ENCODE measurements around the gene DNAJC30.

DNA sequence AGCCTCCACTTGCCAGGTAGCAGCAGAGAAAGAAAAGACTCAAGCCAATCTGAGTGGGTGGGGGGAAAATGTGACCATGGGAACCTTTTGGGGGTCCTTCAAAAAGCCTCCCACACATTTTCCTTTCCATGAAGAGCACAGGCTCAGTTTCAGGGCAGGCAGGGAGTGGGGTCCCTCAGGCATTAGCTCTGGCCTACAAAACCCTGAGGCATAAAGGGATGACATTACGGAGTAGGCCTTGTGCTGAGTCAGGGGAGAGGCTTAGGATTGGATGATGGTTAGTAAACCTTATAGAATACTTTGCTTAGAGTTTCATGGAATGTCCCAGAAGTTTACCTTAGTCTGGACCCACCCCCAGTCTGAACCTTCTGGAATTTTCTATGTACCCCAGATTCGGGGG lies 3.5 kb downstream of the DNAJC30 start:
- TF ChIP-seq, protein P1, sequence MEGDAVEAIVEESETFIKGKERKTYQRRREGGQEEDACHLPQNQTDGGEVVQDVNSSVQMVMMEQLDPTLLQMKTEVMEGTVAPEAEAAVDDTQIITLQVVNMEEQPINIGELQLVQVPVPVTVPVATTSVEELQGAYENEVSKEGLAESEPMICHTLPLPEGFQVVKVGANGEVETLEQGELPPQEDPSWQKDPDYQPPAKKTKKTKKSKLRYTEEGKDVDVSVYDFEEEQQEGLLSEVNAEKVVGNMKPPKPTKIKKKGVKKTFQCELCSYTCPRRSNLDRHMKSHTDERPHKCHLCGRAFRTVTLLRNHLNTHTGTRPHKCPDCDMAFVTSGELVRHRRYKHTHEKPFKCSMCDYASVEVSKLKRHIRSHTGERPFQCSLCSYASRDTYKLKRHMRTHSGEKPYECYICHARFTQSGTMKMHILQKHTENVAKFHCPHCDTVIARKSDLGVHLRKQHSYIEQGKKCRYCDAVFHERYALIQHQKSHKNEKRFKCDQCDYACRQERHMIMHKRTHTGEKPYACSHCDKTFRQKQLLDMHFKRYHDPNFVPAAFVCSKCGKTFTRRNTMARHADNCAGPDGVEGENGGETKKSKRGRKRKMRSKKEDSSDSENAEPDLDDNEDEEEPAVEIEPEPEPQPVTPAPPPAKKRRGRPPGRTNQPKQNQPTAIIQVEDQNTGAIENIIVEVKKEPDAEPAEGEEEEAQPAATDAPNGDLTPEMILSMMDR (IDR thresholded peaks at IDR 0.05), result no peak
- TF ChIP-seq YY1 (IDR thresholded peaks at IDR 0.05; ENCODE audit: low read depth) (no peak), POLR2AphosphoS5 (IDR thresholded peaks at IDR 0.05; ENCODE audit: low read depth, low read length) (no peak), MXI1 (IDR thresholded peaks at IDR 0.05; ENCODE audit: low read depth, low read length) (no peak), RAD21 (IDR thresholded peaks at IDR 0.05; ENCODE audit: low read length) (no peak), FOSL2 (IDR thresholded peaks at IDR 0.05; ENCODE audit: borderline replicate concordance, low read depth) (no peak), TAF1 (IDR thresholded peaks at IDR 0.05; ENCODE audit: borderline replicate concordance, low read depth, low read length) (no peak), FOXM1 (IDR thresholded peaks at IDR 0.05; ENCODE audit: low read depth) (no peak)

Data from SK-N-SH (cell line).